Suppressor macrophage treated with lipopolysaccharide for 1 hour (primary cell): ENCODE results near the gene METTL14.
"Not testable (repeated sequence)": the region's sequence is repeated elsewhere in the genome, so short reads cannot be mapped to it uniquely, and the experiment has no call there.

ENCODE experiments used
- DNase-seq, 3 donors: peaks; one replicate each; pipeline ENCODE4 v3.0.0-alpha.2; 2020 to 2022

Gene METTL14

DNA sequence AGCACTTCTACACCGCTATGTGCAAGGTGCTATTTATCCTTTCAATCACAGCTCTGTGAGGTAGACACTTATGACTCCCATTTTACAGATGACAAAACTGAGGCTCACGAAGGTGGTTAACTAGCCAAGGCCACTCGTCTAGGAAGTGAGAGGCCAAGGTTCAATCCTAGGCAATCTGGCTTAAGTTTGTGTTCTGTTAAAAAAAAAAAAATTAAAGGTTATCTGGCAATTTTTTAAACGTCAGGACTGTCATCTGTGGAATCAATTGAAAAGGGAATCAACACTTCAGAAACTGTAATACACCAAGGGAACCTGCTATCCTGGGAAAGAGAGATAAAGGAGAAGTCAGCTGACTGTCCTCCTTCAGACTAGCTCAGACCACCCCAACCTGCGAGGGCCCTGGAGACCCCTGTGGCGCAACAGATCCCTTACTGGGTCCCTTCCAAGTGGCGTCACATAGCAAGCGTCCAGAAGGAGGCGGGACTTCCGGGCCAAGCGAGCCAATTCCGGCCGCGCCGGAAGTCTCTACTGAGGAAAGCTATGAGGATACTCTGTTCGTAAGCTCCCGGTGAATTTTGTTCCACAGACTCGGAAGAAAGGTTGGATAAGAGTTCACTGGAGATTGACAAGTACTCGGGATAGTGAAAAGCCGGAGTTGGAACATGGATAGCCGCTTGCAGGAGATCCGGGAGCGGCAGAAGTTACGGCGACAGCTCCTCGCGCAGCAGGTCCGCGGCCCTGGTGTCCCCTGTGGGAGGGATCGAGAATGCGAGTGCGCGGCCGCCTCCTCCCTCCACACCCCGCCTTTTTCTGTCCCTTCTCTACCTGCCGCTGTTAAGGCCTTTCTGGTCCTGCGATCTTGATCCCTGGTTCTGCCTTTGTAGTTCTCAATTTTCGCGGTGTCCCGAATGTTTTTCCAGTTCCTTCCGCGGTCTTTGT, at the start of gene METTL14:
Gene METTL14, plus strand, starts transcription at position 520 of the 939 bp plus-strand sequence. Its CDS starts 143 bp downstream, at position 663.
- peak; percentile 92 to 95 (median 94) for DNase-seq

DNA sequence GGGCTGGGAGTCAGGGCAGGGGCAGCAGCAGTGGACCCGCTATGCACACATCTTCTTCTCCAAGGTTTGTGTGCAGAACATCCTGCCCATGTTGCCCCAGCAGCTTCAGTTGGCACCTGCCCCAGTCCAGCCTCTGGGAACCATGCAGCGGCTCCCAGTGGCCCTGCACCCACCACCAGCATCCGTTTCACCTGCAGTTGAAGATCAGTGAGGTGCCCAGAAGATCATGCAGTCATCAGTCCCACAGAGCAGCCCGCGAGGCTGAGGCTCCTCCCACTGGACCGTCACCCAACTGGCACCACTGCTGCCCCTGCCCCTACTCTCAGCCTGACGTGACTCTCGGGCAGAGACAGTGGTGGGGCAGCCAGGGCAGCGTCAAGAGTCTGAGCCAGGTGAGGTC, 49.1 kb upstream of the METTL14 start:
- DNase-seq = not testable (repeated sequence)

DNA sequence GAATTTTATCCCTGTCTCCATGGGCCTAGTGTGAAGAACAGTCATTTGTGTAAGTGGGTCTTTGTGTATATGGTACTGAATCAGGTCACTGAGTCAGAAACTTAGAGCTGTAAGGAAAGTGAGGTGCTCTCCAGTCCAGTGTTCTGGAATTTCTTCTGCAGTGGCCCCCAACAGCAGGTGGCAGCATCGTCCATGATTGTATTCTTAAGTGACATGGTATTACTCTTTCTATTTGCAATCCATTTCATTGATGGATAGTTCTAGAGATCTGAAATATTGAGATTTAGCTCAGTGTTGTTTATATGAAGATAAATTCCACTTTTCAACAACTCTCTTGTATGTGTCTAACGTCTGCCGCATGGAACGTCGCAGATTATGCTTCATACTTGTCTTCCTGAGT, 20.5 kb upstream of the METTL14 start:
- peak in 2 of 3 donors; percentile 20 to 38 for DNase-seq

DNA sequence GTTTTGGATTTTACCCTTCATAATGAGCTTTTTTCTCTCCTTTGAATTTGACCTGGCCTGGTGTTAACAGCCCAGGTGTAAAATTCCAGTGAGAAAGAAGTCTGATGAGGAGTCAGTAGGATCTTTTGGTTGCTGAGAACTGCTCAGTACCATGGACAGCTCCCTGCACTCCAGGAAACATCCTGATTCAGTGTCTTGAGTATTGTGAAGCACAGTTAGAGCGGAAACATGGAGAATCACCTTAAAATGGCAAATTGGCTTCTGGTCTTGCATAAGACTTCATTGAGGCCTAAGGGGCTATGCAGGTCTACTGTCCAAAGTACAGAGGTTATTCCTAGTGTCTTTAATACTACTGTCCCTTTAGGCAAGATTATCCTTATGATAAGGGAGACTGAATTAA, 16.0 kb upstream of the METTL14 start:
- DNase-seq = peak; percentile 60 to 75 (median 74)

DNA sequence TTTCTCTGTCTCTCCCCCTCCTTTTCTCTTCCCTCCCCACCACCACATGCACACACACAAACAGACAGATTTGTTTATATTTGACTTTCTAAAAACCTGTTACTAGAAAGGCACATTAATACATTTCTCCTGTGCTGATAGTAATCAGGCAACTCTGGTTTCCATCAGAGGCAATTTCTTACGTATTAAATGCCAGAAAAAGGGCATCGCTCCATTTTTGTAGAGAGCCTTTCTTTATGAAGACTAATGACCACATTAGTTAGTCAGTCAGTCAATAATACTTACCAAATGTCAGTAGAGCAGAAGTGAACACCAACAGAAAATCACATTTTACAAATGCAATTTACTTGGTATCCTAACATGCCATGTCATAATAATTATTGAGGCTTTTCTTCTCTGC, 14.2 kb upstream of the METTL14 start:
- not testable (repeated sequence) for DNase-seq

DNA sequence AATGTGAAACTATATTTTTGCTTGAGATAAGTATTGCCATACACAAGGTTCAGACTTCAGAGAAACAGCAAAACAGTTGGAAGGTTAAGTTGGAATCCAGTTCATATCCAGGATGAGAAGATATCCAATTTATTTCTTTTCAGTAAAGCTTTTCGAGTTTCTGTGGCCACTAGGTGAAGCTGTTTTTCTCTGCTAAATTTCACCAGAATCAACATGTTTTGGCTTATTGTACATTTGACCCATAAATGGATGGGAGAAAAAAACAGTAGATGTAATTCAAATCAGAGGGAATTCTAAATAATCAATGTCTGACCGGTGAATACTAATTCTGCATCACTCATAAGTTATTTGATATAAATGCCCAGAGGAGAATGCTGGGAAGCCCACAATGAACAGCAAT, 9.1 kb upstream of the METTL14 start:
- no peak for DNase-seq

DNA sequence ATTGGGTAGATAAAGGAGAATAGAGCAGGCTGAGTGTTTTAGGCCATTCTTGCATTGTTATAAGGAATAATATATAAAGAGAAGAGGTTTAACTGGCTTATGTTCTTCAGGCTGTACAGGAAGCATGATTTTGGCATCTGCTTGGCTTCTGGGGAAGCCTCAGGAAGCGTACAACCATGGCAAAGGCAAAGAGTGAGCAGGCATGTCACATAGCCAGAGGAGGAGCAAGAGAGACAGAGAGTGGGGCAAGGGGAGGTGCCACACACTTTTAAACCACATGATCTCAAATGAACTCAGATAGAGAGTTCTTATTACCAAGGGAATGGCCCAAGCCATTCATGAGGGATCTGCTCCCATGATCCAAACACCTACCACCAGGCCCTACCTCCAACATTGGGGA, 4.4 kb upstream of the METTL14 start:
- no peak for DNase-seq

DNA sequence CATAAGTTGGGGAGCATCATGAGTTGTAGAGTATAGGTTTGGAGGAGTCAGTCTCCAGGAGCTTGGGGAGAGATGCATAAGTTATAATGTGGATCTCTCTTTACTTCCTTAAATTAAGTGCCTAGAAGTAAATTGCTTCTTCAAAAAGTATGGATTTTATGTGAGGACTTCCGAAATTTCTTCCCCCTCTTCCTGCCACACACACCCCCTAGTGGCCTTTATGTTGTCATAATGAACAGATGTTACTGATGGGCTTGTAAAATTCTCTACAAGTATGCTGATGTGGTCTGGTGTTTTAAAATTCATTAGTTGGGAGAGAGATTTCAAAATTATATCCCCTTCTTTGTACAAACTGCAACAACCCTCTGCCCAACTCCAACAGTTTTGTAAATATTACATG, 2.3 kb upstream of the METTL14 start:
- peak; percentile 51 to 60 (median 59) for DNase-seq

DNA sequence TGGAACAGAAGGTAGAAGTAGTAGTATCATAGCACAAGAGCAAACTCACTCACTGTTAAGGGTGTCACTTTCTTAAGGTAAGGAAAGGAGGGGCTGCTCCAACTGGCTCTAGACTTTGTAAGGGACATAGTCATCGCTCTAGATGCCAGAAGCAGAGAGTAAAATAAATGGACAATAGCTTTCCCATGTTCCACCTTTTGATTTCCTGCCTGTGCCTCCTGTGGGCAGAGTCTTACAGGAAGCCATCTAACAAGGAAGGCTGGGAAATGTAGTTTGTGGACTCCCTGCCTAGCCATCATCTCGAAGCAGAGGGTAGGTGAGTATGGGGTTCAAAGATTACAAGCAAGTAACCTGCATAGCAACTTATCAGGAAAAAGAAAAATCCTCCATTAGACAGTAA, 1.7 kb upstream of the METTL14 start:
- no peak for DNase-seq

DNA sequence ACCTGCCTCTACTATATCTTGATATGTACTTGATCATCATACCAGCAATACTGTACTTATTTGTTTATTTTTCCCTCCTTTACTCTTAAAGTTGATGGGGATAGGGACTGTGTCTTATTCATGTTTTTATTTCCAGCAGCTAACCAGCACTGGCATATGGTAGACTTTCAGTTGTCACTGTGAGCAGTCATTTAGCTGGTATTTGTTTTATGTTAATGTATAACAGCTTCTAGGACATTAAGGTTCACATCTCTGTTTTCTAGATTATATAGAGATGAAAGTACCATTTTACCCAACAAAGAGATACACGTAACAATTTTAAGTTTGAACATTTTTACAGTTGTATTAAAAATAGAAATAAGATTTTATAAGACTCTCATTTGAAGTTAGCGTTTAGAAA, 17.9 kb downstream of the METTL14 start:
- no peak for DNase-seq

DNA sequence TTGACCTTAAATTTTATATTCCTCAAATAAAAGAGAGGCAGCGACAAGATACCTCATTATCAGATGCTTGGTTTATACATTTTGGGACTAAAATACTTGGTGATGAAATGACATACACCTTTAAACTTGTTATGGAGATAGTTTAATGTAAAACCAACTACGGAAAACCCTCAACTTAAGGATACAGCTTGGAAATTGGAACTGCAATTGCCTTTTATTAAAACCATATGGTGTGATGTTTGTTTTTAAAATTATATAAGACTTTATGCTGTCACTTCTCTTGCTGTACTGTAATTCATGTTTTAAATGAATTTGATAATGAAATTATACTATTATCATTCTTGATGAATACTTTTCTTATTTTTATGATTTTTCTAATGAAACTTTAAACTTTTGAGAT, 25.9 kb downstream of the METTL14 start:
- no peak for DNase-seq

DNA sequence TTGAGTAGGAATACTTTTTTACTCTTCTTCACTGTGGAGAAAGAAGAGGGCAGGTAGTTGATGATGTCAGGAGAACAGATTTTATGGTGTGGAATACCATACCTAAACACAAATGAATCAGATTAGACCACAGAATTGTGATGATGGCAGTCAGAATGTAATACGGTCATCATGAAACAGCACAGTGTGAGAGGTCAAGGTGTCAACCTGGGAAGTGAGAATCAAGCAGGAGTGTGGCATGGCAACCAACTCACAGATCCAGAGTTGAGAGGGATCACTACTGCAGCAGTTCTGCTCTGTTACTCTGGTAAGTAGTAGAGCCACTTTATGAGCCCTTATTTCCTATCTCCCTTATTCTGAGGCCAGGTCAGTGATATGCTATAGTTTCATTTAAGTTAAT, 27.7 kb downstream of the METTL14 start:
- no peak for DNase-seq

DNA sequence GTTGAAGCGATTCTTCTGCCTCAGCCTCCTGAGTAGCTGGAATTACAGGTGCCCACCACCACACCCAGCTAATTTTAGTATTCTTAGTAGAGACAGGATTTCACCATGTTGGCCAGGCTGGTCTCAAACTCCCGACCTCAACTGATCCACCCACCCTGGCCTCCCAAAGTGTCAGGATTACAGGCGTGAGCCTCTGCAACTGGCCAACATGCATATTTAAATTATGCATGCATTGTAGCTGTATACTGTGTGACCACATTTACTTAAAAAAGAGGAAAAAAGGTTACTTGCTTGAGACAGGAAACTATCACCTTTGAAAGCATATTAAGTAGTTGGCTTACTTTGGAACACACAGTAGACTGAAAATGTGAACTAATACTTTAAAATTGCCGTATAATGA, 29.5 kb downstream of the METTL14 start:
- DNase-seq = no peak

DNA sequence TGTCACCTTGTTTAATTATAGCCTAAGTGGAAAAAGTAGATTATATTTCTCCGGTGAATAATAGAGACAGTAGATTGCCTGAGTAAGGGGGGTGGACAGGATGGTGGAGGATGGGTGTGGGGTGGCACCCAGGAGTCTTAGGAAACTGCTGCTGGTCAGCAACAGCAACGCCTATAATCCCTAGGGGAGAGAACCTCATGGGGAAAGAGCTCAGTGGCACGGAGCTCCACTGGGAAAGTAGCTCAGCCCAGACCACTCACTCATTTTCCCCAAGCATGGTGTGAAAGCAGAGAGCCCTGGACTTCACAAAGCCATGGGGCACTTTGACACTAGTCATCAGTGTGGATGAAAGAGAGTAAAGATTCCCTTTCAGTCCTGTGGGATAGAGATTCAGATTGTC, 31.1 kb downstream of the METTL14 start:
- no peak for DNase-seq

DNA sequence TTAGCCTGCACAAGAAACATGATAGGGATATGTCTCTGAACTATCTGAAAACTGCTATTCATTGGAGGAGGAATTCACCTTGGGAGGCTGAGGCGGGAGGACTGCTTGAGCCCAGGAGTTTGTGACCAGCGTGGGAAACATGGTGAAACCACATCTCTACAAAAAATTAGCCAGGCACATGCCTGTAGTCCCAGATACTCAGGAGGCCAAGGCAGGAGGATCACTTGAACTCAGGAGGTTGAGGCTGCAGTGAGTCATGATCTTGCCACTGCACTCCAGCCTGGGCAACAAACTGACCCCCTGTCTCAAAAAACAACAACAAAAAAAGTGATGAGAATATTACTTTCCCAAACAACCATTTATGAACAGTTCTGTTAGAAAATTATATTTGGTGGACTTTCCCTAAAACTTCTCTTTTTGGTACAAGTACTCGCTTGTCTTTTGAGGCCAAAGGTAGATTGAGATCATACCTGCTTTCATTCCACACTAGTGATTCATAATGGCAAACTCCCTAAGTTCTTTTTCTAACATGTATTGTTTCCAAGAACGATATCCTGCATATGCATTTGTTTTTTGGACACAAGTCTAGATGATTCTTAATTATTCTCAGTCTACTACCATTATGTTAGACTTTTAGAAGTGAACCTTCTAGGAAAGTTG, 33.4 kb downstream of the METTL14 start:
- no peak for DNase-seq

DNA sequence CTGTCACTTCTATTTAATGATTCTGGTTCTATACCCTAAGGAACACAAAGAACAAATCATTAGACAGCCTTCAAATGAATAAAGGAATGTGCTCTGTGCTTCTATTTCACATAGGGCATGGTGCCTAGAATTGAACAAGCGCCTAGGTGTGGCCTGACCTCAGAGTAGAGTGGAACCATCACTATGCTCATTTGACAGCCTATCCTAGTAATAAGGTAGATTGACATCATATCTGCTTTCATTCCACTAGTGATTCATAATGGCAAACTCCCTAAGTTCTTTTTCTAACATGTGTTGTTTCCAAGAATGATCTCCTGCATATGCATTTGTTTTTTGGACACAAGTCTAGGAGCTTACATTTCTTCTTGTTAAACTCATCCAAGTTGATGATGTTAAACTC, 36.6 kb downstream of the METTL14 start:
- DNase-seq = no peak

DNA sequence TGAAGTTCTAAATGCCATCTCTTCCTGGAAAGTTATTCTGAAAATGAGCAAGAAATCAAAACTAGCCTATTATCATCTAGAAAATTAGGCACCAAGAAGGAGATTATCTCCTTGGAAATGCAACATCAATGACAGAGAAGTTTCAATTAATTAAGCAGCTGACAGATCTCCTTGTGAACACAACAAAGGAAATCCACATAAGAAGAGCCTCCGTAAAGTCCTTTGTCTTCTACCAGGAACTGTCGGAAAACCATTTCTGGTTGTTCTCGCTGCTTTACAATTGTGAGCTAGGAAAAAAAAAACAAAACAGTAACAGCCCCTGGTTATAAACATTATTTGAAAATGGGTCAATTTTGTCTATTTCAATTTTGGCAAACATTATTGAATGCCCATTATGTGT, 38.2 kb downstream of the METTL14 start:
- DNase-seq = no peak

DNA sequence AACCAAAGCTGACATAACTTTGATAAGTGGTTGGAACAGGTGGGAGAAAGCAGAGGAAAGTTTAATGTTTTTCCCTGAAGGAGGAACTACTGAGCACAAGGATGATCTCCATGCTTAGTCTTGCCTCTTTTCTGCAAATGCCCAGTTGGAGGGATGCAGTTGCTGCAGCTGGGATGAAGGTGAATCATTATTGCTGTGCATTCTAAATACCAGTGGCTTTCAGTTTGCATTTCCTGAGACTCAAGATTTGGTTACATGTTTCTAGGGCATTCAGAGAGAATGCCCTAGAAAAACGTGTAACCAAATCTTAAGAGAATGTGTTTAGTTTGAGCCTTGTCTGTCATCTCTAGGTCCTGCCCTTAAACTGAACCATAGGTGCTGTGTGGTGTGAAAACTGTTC, 42.2 kb downstream of the METTL14 start:
- DNase-seq = no peak

DNA sequence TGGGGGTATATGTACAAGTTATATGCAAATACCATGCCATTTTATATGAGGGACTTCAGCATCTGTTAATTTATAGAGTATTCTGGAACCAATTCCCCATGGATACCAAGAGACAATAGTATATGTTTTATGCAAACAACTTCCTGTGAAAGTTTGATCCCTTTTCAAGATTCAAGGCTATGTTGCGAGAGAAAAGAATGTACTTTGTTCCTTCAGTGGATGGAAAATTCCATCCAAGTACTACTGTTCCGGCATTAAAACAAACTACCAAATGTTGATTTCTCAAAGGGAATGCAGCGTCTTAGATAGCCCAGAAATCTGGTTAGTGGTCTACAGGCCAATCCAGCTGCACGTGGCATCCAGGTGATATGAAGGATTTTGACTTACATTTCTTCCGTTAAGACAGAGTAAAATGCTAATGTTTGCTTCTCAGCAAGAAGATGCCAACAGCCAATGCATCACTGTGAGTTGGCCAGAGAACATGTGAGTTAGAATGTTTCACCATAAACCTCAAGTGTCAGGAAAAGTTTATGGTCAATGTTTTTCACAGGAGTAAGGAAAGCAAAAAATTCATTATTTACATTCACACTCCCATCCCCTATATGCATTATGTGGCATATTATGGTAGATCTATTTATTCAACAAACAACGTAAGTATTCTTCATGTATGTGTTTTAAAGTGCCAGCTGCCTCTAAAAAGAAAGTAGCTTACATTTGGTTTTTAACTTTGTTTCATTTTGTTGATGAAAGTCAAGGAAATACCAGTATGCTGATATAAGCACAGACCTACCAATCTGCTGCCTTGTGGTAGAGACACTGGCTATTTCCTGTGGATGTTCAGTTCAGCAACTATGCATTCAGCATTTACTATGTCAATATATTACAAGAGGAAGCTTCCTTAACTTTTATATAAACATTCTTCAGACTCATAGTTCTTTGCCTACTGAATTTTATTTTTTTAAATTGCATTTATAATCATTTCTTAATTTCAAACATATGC, 44.4 kb downstream of the METTL14 start:
- no peak for DNase-seq

DNA sequence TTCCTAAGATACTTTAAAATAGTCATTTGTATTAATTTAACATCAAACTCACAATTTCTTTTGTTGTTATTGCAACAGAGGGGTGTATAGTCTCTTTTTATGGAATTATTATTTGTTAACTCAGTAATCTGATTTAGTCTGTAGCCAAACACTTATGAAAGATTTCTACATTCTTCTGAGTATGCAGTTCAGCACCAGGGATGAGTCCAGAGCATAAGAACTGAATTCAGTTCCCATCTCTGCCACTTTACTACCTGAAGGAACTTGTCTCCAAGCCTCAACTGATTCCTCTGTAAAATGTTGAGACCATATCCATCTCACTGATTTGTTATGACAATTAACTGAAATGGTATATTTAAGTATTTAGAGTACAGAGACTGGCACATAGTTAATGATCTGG, 45.5 kb downstream of the METTL14 start:
- no peak for DNase-seq

DNA sequence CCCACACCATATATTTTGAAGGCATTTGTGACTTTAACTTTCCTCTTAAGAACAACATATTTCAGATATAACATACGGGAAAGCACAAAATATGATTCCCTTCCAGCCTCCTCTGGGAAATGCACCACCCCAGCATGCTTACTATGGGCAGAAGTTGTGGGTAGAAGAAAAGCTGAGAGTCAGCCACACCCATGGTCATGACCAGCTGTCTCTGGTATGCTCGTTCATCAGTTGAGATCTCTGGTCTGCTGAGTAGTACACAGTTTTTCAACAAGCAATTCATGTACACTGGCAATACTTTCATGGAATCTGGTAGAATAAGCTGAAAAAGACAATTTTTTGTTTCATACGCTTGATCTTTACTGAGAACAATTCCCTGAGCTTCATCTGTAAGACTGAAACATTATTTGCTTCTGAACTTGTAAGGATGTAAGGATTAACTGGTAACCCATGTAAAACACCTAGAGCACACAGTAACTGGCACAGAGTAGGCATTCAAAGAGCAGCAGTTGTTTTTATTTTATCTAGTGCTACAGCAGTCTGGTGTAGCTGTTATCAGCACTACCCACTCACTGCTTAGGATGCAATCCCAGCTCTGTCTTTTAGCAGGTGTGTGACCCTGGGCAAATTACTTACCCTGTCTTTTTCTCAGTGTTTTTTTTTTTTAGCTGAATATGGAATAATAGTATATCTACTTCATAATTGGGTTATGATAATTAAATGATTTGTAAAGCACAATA, 47.6 kb downstream of the METTL14 start:
- no peak for DNase-seq

DNA sequence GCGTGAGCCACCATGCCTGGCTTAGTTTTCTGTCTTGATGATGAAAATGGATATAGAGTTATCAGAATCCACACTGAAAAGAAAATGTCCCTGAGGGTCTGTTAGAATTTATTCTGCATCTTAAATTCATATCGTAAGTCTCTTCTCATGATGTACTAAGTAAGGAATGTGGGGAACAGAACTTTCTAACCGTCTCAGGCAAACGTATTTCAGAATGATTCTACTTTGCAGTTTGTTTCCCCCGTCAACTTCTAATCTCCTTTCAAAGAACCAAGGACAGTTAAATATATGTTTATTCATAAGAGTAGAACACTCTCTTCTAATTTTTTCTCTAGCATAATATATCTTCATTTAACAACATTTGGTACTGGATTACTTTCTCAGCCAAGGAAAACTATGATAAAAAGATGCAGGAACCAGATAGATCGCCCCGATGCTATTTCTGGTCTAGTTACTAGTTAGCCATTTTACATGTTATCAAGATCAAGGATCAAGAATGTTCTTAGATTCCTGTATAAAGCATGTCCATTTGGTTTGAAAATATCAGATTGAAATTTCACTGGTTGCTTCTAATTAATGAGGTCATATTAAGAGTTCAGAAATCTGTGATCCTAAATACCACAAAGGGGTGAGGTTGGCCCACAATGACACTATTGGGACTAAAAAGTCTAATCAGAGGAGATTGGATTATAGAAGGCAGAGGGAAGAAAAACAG, 49.5 kb downstream of the METTL14 start:
- no peak for DNase-seq
